GM23338 (cell line): ENCODE data around the gene PHF23. TPM values are rescaled to one million over a fixed set of nuclear protein-coding genes. Genes with fewer than 3 reads are reported as not detected.
A peak's percentile ranks its signal among the peaks of the same experiment; 100 is the strongest.

ENCODE experiments used
- ATAC-seq: fragments of 200-7000 bp; cut with Tn5 transposase; 3 replicates; pipeline ENCODE4 v1.9.1; 2020
- DNase-seq: peaks from one replicate; pipeline ENCODE4 v3.0.0-alpha.2; 2015; ENCODE audit warnings: low spot score
- H2AFZ ChIP-seq: fragments of 200-600 bp; sonication (generic); 2 replicates; pipeline ENCODE4 v1.8.0; 2016; ENCODE audit warnings: antibody characterized with exemption, mild to moderate bottlenecking, moderate library complexity
- H3F3A ChIP-seq: fragments of 200-600 bp; sonication (generic); replicated peaks from 2 replicates; pipeline ENCODE4 v1.8.0; 2017; ENCODE audit warnings: antibody characterized with exemption, mixed run types, low read depth
- H3K27ac ChIP-seq: fragments of 200-600 bp; sonication (generic); 2 replicates; pipeline ENCODE4 v1.6.1; 2016; ENCODE audit warnings: low read depth
- H3K27me3 ChIP-seq: fragments of 200-600 bp; sonication (generic); 2 replicates; pipeline ENCODE4 v1.8.0; 2016; ENCODE audit warnings: mild to moderate bottlenecking, mixed run types, moderate library complexity; ENCODE audit not compliant: insufficient read depth
- H3K36me3 ChIP-seq: fragments of 200-600 bp; sonication (generic); 2 replicates; pipeline ENCODE4 v1.8.0; 2016; ENCODE audit warnings: mild to moderate bottlenecking; ENCODE audit not compliant: insufficient read depth
- H3K4me1 ChIP-seq: fragments of 200-600 bp; sonication (generic); 2 replicates; pipeline ENCODE4 v1.8.0; 2016; ENCODE audit warnings: mild to moderate bottlenecking, moderate library complexity; ENCODE audit not compliant: insufficient read depth
- H3K4me2 ChIP-seq: fragments of 200-600 bp; sonication (generic); 2 replicates; pipeline ENCODE4 v1.7.1; 2017; ENCODE audit warnings: mixed run types
- H3K4me3 ChIP-seq: fragments of 200-600 bp; sonication (generic); 2 replicates; pipeline ENCODE4 v1.6.1; 2016; ENCODE audit warnings: mixed run types
- H3K79me2 ChIP-seq: fragments of 200-600 bp; sonication (generic); replicated peaks from 2 replicates; pipeline ENCODE4 v1.8.0; 2017; ENCODE audit warnings: mild to moderate bottlenecking; ENCODE audit not compliant: insufficient read depth
- H3K9me2 ChIP-seq: fragments of 200-600 bp; sonication (generic); 2 replicates; pipeline ENCODE4 v1.8.0; 2017; ENCODE audit not compliant: insufficient read depth
- H4K20me1 ChIP-seq: fragments of 200-600 bp; sonication (generic); replicated peaks from 2 replicates; pipeline ENCODE4 v1.8.0; 2017; ENCODE audit warnings: mild to moderate bottlenecking; ENCODE audit not compliant: insufficient read depth
- H3K27ac Mint-ChIP-seq: 2 replicates; pipeline ENCODE4 v1.8.0; 2020; ENCODE audit warnings: inconsistent platforms, mild to moderate bottlenecking, moderate library complexity, mixed read lengths
- H3K27me3 Mint-ChIP-seq: 3 replicates; pipeline ENCODE4 v1.8.0; 2022; ENCODE audit warnings: low read depth, mild to moderate bottlenecking, moderate library complexity, mixed read lengths, inconsistent platforms; ENCODE audit not compliant: insufficient read depth, poor library complexity
- H3K36me3 Mint-ChIP-seq: 3 replicates; pipeline ENCODE4 v1.8.0; 2021; ENCODE audit warnings: low read depth, mild to moderate bottlenecking, inconsistent platforms, moderate library complexity, mixed read lengths
- H3K4me1 Mint-ChIP-seq: 3 replicates; pipeline ENCODE4 v1.8.0; 2020; ENCODE audit warnings: mild to moderate bottlenecking, inconsistent platforms, mixed read lengths
- H3K4me3 Mint-ChIP-seq: 3 replicates; pipeline ENCODE4 v1.8.0; 2021; ENCODE audit warnings: moderate library complexity, mild to moderate bottlenecking, inconsistent platforms, mixed read lengths
- H3K9me3 Mint-ChIP-seq: 3 replicates; pipeline ENCODE4 v1.8.0; 2020; ENCODE audit warnings: moderate library complexity, mild to moderate bottlenecking, inconsistent platforms, mixed read lengths
- CREB1 ChIP-seq: fragments of 250-450 bp; sonication (Bioruptor Pico); IDR thresholded peaks from 2 replicates; pipeline ENCODE4 v1.5.0; 2020; ENCODE audit warnings: low read depth, mild to moderate bottlenecking, moderate library complexity
- EZH2 ChIP-seq: fragments of 200-600 bp; sonication (generic); IDR thresholded peaks from one replicate; pipeline ENCODE4 v1.8.0; 2017; ENCODE audit warnings: antibody characterized with exemption, mild to moderate bottlenecking, low read depth; ENCODE audit not compliant: unreplicated experiment
- JUNB ChIP-seq: IDR thresholded peaks from one replicate; pipeline ENCODE4 v1.6.1; 2016; ENCODE audit warnings: antibody characterized with exemption; ENCODE audit not compliant: unreplicated experiment
- NANOG ChIP-seq: IDR thresholded peaks from 2 replicates; pipeline ENCODE4 v1.6.1; 2016; ENCODE audit warnings: antibody characterized with exemption, borderline replicate concordance
- POLR2AphosphoS5 ChIP-seq: IDR thresholded peaks from 2 replicates; pipeline ENCODE4 v1.6.1; 2016; ENCODE audit warnings: antibody characterized with exemption, low read depth
- REST ChIP-seq: IDR thresholded peaks from one replicate; pipeline ENCODE4 v1.6.1; 2018; ENCODE audit warnings: antibody characterized with exemption; ENCODE audit not compliant: unreplicated experiment
- STAT1 ChIP-seq: IDR thresholded peaks from one replicate; pipeline ENCODE4 v1.6.1; 2016; ENCODE audit warnings: antibody characterized with exemption; ENCODE audit not compliant: unreplicated experiment
- ZNF114 ChIP-seq: fragments of 250-450 bp; sonication (Bioruptor Pico); IDR thresholded peaks from 2 replicates; pipeline ENCODE4 v1.5.0; 2020; ENCODE audit warnings: mild to moderate bottlenecking, moderate library complexity
- ZNF331 ChIP-seq: fragments of 250-450 bp; sonication (Bioruptor Pico); IDR thresholded peaks from 2 replicates; pipeline ENCODE4 v1.5.0; 2020; ENCODE audit warnings: low read depth, mild to moderate bottlenecking, moderate library complexity
- polyA plus RNA-seq: library from polyadenylated mRNA; unstranded; fragments of >200 nt; fragmentation: Nextera tagmentation; extraction: Ambion mirVana; gene quantifications from 2 replicates; pipeline ENCODE4 v1.2.1, GENCODE V29; 2016
- total RNA-seq: library from RNA; depleted of rRNA; stranded (reverse); fragments of >200 nt; shearing (Covaris generic); gene quantifications from 2 replicates; pipeline ENCODE4 v1.2.3, GENCODE V29; 2014
- TF ChIP-seq, protein P1 (sequence below): IDR thresholded peaks from 2 replicates; pipeline ENCODE4 v1.6.1; 2016; ENCODE audit warnings: antibody characterized with exemption

The PHF23 gene
- total and polyA plus RNA-seq, 2 experiments from 2014 or later: 35.4 to 51.0 TPM

GRCh38 chr17:7226721-7227710, 12.2 kb downstream of the PHF23 start:
- H3K4me3 Mint-ChIP-seq: no peak overlapping the region
- H3K36me3 ChIP-seq: peaks cover 11% of the 10 kb centered on the region; the same call in 1 of the 2 replicates

DNA sequence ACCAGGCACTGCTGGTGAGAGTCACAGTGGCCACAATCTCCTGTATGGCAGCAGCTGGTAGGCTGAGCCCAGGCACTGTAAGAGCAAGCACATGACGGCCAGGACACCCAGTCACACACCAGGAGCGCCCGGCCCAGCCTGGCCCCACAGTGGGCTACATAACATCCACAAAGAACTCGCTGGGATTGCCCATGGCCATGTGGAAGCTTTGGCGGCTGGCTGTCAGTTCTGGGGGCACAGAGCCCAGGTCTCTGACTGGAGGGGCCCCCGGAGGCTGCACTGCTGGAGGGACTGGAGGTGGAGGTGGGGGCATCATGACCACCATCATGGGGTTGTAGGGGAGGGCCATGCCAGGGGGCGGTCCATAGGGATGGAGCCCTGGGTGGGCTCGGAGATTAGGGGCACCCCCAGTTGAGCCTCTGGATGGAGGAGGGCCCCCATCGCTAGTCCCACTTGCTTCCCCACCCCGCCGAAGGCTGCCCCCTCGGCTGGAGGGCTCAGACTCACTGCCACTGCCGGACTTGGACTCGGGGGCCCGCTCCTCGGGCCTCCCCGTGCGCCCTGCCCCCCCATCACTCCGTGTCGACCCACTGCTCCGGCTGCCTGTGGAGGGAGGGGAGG, 13.4 kb downstream of the PHF23 start:
- no peak for DNase-seq
- H3K36me3 ChIP-seq: peaks cover 11% of the 10 kb centered on the region; the same call in 1 of the 2 replicates
- peaks cover 3% of the 10 kb centered on the region; the same call in 1 of the 2 replicates for H3K4me1 ChIP-seq
- Mint-ChIP-seq H3K4me3 (no peak overlapping the region; the same call in 2 of the 3 replicates), H3K27ac (no peak overlapping the region), H3K36me3 (peaks cover 88% of the 10 kb centered on the region), H3K4me1 (peaks cover 13% of the 10 kb centered on the region; the same call in 2 of the 3 replicates), H3K27me3 (peaks cover 32% of the 10 kb centered on the region), H3K9me3 (no peaks in the 10 kb centered on the region; the same call in 2 of the 3 replicates)
- 0 out of 2 replicates have a peak overlapping the region, but pooled peaks have one; percentile 39 for H3K27ac ChIP-seq
- no peak overlapping the region for H2AFZ ChIP-seq
- no peak for ATAC-seq
- no peaks in the 10 kb centered on the region for H3K9me2 ChIP-seq
- no peak overlapping the region for H3K4me2 ChIP-seq
- H3K79me2 ChIP-seq: peaks cover 10% of the 10 kb centered on the region
- no peaks in the 10 kb centered on the region for H3K27me3 ChIP-seq
- no peak overlapping the region for H3K4me3 ChIP-seq
- H3F3A ChIP-seq: peaks cover 11% of the 10 kb centered on the region
- peaks cover 39% of the 10 kb centered on the region for H4K20me1 ChIP-seq
- TF ChIP-seq STAT1 (no peak), NANOG (no peak)
- TF ChIP-seq, protein P1, sequence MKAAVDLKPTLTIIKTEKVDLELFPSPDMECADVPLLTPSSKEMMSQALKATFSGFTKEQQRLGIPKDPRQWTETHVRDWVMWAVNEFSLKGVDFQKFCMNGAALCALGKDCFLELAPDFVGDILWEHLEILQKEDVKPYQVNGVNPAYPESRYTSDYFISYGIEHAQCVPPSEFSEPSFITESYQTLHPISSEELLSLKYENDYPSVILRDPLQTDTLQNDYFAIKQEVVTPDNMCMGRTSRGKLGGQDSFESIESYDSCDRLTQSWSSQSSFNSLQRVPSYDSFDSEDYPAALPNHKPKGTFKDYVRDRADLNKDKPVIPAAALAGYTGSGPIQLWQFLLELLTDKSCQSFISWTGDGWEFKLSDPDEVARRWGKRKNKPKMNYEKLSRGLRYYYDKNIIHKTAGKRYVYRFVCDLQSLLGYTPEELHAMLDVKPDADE: no peak

More at GRCh38 chr17:7226721-7227710, 12.2 kb downstream of the PHF23 start:
- H3K4me1 Mint-ChIP-seq: peaks cover 6% of the 10 kb centered on the region
- Histone ChIP-seq H3K27ac (no peak overlapping the region), H4K20me1 (peaks cover 43% of the 10 kb centered on the region), H3K27me3 (no peaks in the 10 kb centered on the region), H3K4me2 (no peak overlapping the region), H3K79me2 (peaks cover 22% of the 10 kb centered on the region), H3K4me1 (no peaks in the 10 kb centered on the region), H3K4me3 (no peak overlapping the region), H2AFZ (no peak overlapping the region), H3K9me2 (no peaks in the 10 kb centered on the region), H3F3A (peaks cover 9% of the 10 kb centered on the region; the same call in 1 of the 2 replicates)
- no peak for ATAC-seq
- TF ChIP-seq CREB1 (CRISPR knock-in tag): no peak
- TF ChIP-seq POLR2AphosphoS5: no peak
- TF ChIP-seq ZNF331 (CRISPR knock-in tag): no peak
- TF ChIP-seq JUNB: no peak
- no peak for TF ChIP-seq ZNF114 (CRISPR knock-in tag)
- TF ChIP-seq REST: no peak
- TF ChIP-seq STAT1: no peak
- TF ChIP-seq EZH2: no peak
- no peaks in the 10 kb centered on the region for H3K9me3 Mint-ChIP-seq
- no peak for DNase-seq
- no peak overlapping the region for H3K27ac Mint-ChIP-seq
- peaks cover 26% of the 10 kb centered on the region for H3K27me3 Mint-ChIP-seq
- peaks cover 81% of the 10 kb centered on the region for H3K36me3 Mint-ChIP-seq
